ENCODE measurements around the gene GLRX3.

The GLRX3 gene

GRCh38 chr10:130169136-130169859 is 33.1 kb downstream of the GLRX3 start (continued):
- TF ChIP-seq ZSCAN5A (tag by site-specific recombination; IDR thresholded peaks at IDR 0.05) (no peak), ZNF211 (tag by site-specific recombination; IDR thresholded peaks at IDR 0.05; ENCODE audit: low read depth) (no peak), ZNF311 (tag by site-specific recombination; IDR thresholded peaks at IDR 0.05; ENCODE audit: borderline replicate concordance) (no peak), ZNF548 (tag by site-specific recombination; IDR thresholded peaks at IDR 0.05) (no peak), ZBTB11 (tag by site-specific recombination; conservative IDR thresholded peaks at IDR 0.05; ENCODE audit: low read depth) (0 out of 2 replicates have a peak, but pooled peaks have one; percentile 11), IKZF3 (tag by site-specific recombination; IDR thresholded peaks at IDR 0.05) (peak; percentile 92), ZNF571 (tag by site-specific recombination; IDR thresholded peaks at IDR 0.05) (no peak), ZNF112 (tag by site-specific recombination; IDR thresholded peaks at IDR 0.05) (no peak)

- H3K36me3 ChIP-seq (ENCODE audit: control insufficient read depth in 2 of 2, insufficient read depth in 1 of 2, low read length in 2 of 2) = peaks cover 29 to 74% of the 10 kb centered on the region in 2 experiments
- POLR2A ChIA-PET = no interaction called here
- TF ChIP-seq PATZ1 (tag by site-specific recombination; IDR thresholded peaks at IDR 0.05) (no peak), ZBTB26 (tag by site-specific recombination; optimal IDR thresholded peaks at IDR 0.05) (no peak), ZNF175 (tag by site-specific recombination; IDR thresholded peaks at IDR 0.05) (no peak), ZNF248 (tag by site-specific recombination; IDR thresholded peaks at IDR 0.05) (no peak)
- H3K9me3 ChIP-seq (ENCODE audit: control insufficient read depth, insufficient read depth, low read depth, low read length) = no peaks in the 10 kb centered on the region
- peaks cover 11% of the 10 kb centered on the region for H3K4me1 ChIP-seq (ENCODE audit: control insufficient read depth, insufficient read depth, low read length)
- no peak overlapping the region for H3K4me3 ChIP-seq (ENCODE audit: low read depth, low read length)
- no peak overlapping the region for H3K27ac ChIP-seq (ENCODE audit: extremely low read depth, low read depth, low read length)
- CTCF ChIA-PET = no interaction called here
Measured at GRCh38 chr10:130171196-130171595, 35.0 kb downstream of the GLRX3 start.

- no peak overlapping the region for H3K27ac ChIP-seq (ENCODE audit: extremely low read depth, low read depth, low read length)
- H3K9me3 ChIP-seq (ENCODE audit: control insufficient read depth, insufficient read depth, low read depth, low read length) = no peaks in the 10 kb centered on the region
- peaks cover 4% of the 10 kb centered on the region; the same call in 1 of the 2 replicates for H3K4me1 ChIP-seq (ENCODE audit: control insufficient read depth, insufficient read depth, low read length)
- ChIA-PET POLR2A (no interaction called here), CTCF (interaction anchor here (0.6 kb wide), 1 partner anchor 295 kb away, joined by 3 read pairs; no protein-coding TSS in a partner anchor)
- no peak overlapping the region for H3K4me3 ChIP-seq (ENCODE audit: low read depth, low read length)
- H3K36me3 ChIP-seq (ENCODE audit: control insufficient read depth in 2 of 2, insufficient read depth in 1 of 2, low read length in 2 of 2) = peaks cover 18 to 71% of the 10 kb centered on the region in 2 experiments
- no peak for TF ChIP-seq HOXD13 (CRISPR knock-in tag; IDR thresholded peaks at IDR 0.05; ENCODE audit: borderline replicate concordance)
- no peak for TF ChIP-seq REPIN1 (tag by site-specific recombination; IDR thresholded peaks at IDR 0.05; ENCODE audit: low read depth)
- TF ChIP-seq ZBTB49 (tag by site-specific recombination; IDR thresholded peaks at IDR 0.05; ENCODE audit: low read depth) = no peak
- no peak for TF ChIP-seq ZNF280C (tag by site-specific recombination; IDR thresholded peaks at IDR 0.05)
- TF ChIP-seq ZNF146 (tag by site-specific recombination; IDR thresholded peaks at IDR 0.05) = no peak
- TF ChIP-seq KLF7 (tag by site-specific recombination; IDR thresholded peaks at IDR 0.05; ENCODE audit: borderline replicate concordance) = no peak
- TF ChIP-seq ZEB2 (tag by site-specific recombination; IDR thresholded peaks at IDR 0.05) = no peak
- TF ChIP-seq SCRT1 (tag by site-specific recombination; IDR thresholded peaks at IDR 0.05; ENCODE audit: borderline replicate concordance) = no peak
Measured at GRCh38 chr10:130174328-130174727, 38.1 kb downstream of the GLRX3 start.
